Measurements from ENCODE around the gene MAP3K5.

The MAP3K5 gene

DNA sequence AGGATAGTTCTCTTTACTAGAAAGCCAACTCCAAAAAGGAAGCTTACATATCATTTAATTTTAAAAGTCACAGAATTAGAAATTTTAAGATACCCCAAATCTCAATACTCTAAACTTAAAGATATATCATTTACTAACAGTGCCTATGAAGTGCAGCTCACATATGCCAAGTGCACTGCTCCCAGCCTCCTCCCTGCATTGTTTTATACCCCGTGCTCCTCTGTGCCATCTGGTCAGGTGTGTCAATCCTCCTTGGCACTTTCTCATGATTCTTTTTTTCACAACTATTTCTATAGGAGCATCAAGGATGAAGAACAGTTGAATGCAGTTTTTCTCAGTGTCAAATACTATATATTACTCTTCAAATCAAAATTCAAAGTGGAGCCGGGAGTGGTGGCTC is 250.9 kb downstream of the MAP3K5 start:
- TF ChIP-seq ZNF565 (CRISPR knock-in tag; conservative IDR thresholded peaks at IDR 0.05; ENCODE audit: low read depth) (no peak), ARNTL (CRISPR knock-in tag; IDR thresholded peaks at IDR 0.05; ENCODE audit: borderline replicate concordance, low read depth) (no peak), PATZ1 (CRISPR knock-in tag; IDR thresholded peaks at IDR 0.05; ENCODE audit: borderline replicate concordance) (no peak), PPARA (CRISPR knock-in tag; IDR thresholded peaks at IDR 0.05; ENCODE audit: borderline replicate concordance) (no peak), ZNF70 (CRISPR knock-in tag; IDR thresholded peaks at IDR 0.05) (no peak), ZFP30 (CRISPR knock-in tag; IDR thresholded peaks at IDR 0.05) (no peak), GLIS3 (CRISPR knock-in tag; IDR thresholded peaks at IDR 0.05) (no peak), ZNF8 (CRISPR knock-in tag; IDR thresholded peaks at IDR 0.05) (no peak)
- no peak for ATAC-seq

- TF ChIP-seq SNAI2 (CRISPR knock-in tag; IDR thresholded peaks at IDR 0.05), result no peak
- TF ChIP-seq CSDC2 (CRISPR knock-in tag; IDR thresholded peaks at IDR 0.05), result no peak
- TF ChIP-seq TCF4 (CRISPR knock-in tag; IDR thresholded peaks at IDR 0.05; ENCODE audit: borderline replicate concordance), result no peak
- no peak for TF ChIP-seq ISL1 (CRISPR knock-in tag; IDR thresholded peaks at IDR 0.05)
- ATAC-seq, result no peak
These were observed 252.2 kb downstream of the MAP3K5 start for GRCh38 chr6:136539967-136540652.

DNA sequence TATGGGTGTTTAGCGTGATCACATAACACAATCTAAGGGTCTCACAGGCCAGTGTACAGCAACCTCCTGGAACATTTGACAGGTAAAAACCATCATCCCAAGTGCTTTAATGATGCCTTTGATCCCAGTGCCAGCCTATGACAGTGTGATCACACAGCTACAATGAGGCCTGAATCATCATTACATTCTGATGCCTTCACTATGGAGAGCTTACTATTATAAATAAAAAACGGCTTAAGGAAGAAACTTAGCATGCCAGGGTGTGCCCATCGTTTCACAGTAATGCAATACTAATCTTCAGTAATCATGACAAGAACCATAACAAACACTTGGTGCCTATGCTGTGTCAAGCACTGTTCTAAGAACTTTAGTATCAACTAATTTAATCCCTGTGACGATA is 253.4 kb downstream of the MAP3K5 start:
- ATAC-seq, result no peak
- TF ChIP-seq PATZ1 (CRISPR knock-in tag; IDR thresholded peaks at IDR 0.05; ENCODE audit: borderline replicate concordance) (no peak), ZNF8 (CRISPR knock-in tag; IDR thresholded peaks at IDR 0.05) (no peak), RARB (CRISPR knock-in tag; IDR thresholded peaks at IDR 0.05) (no peak), OSR1 (CRISPR knock-in tag; IDR thresholded peaks at IDR 0.05) (no peak), GLIS3 (CRISPR knock-in tag; IDR thresholded peaks at IDR 0.05) (no peak), SNAI2 (CRISPR knock-in tag; IDR thresholded peaks at IDR 0.05) (no peak), BACH2 (CRISPR knock-in tag; IDR thresholded peaks at IDR 0.05; ENCODE audit: borderline replicate concordance) (no peak)
- TF ChIP-seq, protein P1, sequence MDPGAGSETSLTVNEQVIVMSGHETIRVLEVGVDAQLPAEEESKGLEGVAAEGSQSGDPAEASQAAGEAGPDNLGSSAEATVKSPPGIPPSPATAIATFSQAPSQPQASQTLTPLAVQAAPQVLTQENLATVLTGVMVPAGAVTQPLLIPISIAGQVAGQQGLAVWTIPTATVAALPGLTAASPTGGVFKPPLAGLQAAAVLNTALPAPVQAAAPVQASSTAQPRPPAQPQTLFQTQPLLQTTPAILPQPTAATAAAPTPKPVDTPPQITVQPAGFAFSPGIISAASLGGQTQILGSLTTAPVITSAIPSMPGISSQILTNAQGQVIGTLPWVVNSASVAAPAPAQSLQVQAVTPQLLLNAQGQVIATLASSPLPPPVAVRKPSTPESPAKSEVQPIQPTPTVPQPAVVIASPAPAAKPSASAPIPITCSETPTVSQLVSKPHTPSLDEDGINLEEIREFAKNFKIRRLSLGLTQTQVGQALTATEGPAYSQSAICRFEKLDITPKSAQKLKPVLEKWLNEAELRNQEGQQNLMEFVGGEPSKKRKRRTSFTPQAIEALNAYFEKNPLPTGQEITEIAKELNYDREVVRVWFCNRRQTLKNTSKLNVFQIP (CRISPR knock-in tag; IDR thresholded peaks at IDR 0.05; ENCODE audit: borderline replicate concordance, low read depth), result no peak

DNA sequence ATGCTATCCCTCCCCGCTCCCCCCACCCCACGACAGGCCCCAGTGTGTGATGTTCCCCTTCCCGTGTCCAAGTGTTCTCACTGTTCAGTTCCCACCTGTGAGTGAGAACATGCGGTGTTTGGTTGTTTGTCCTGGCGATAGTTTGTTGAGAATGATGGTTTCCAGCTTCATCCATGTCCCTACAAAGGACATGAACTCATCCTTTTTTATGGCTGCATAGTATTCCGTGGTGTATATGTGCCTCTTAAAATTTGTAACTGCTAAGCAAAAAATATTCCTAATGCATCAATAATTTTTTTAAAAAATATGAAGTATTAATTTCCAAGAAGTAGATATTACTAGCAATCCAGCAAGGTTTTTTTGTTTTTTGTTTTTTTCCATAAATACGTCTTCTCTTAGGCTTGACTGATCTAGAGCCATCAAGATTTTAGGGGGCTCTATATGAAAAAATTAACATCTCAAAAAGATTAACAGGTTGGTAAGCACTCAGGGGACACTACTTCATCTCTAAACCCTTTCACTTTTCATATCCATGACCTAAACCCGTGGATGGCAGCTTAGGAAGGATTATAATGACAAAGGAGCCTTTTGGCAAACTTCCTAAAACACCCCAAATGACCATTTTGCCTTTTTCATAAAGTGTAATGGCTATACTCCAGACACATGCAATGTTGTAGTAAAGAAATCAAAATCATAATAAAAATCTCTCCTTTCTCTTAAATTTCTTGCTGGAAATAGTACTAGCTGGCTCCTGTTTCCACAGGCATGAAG is 256.2 kb downstream of the MAP3K5 start:
- TF ChIP-seq PATZ1 (CRISPR knock-in tag; IDR thresholded peaks at IDR 0.05; ENCODE audit: borderline replicate concordance), result no peak
- no peak for TF ChIP-seq CSDC2 (CRISPR knock-in tag; IDR thresholded peaks at IDR 0.05)
- TF ChIP-seq ZNF565 (CRISPR knock-in tag; conservative IDR thresholded peaks at IDR 0.05; ENCODE audit: low read depth), result no peak
- TF ChIP-seq ESRRG (CRISPR knock-in tag; IDR thresholded peaks at IDR 0.05), result no peak
- no peak for TF ChIP-seq ARNTL (CRISPR knock-in tag; IDR thresholded peaks at IDR 0.05; ENCODE audit: borderline replicate concordance, low read depth)
- no peak for TF ChIP-seq ZFP3 (CRISPR knock-in tag; IDR thresholded peaks at IDR 0.05)
- no peak for TF ChIP-seq ZFP30 (CRISPR knock-in tag; IDR thresholded peaks at IDR 0.05)
- TF ChIP-seq TOX (CRISPR knock-in tag; IDR thresholded peaks at IDR 0.05; ENCODE audit: borderline replicate concordance), result no peak
- no peak for TF ChIP-seq SNAI2 (CRISPR knock-in tag; IDR thresholded peaks at IDR 0.05)
- TF ChIP-seq PPARA (CRISPR knock-in tag; IDR thresholded peaks at IDR 0.05; ENCODE audit: borderline replicate concordance), result no peak
- TF ChIP-seq BACH2 (CRISPR knock-in tag; IDR thresholded peaks at IDR 0.05; ENCODE audit: borderline replicate concordance), result no peak
- TF ChIP-seq, protein P1 (CRISPR knock-in tag; IDR thresholded peaks at IDR 0.05; ENCODE audit: borderline replicate concordance, low read depth), result no peak
- TF ChIP-seq ZNF8 (CRISPR knock-in tag; IDR thresholded peaks at IDR 0.05), result no peak
- no peak for TF ChIP-seq OSR1 (CRISPR knock-in tag; IDR thresholded peaks at IDR 0.05)
- no peak for TF ChIP-seq CSRNP3 (CRISPR knock-in tag; IDR thresholded peaks at IDR 0.05)
- TF ChIP-seq CREB5 (CRISPR knock-in tag; IDR thresholded peaks at IDR 0.05; ENCODE audit: low read depth), result no peak
- TF ChIP-seq TCF4 (CRISPR knock-in tag; IDR thresholded peaks at IDR 0.05; ENCODE audit: borderline replicate concordance), result no peak
- no peak for TF ChIP-seq ZNF70 (CRISPR knock-in tag; IDR thresholded peaks at IDR 0.05)
- ATAC-seq, result no peak
